ENCODE data around the gene GLYAT.
"Not testable (repeated sequence)": the region's sequence is repeated elsewhere in the genome, so short reads cannot be mapped to it uniquely, and the experiment has no call there.

The GLYAT gene

GRCh38 chr11:58711832-58712231 is 19.9 kb downstream of the GLYAT start:
- no peak for TF ChIP-seq CTCF (IDR thresholded peaks at IDR 0.05; ENCODE audit: control insufficient read depth, insufficient read depth, low read depth, low read length, missing control alignments)
- no peak for DNase-seq (ENCODE audit: low read depth)
- no peak overlapping the region for H3K4me3 ChIP-seq (ENCODE audit: control insufficient read depth, low read depth, low read length)

- no peak for DNase-seq (ENCODE audit: low read depth)
- no peak for TF ChIP-seq CTCF (IDR thresholded peaks at IDR 0.05; ENCODE audit: control insufficient read depth, insufficient read depth, low read depth, low read length, missing control alignments)
- no peak overlapping the region for H3K4me3 ChIP-seq (ENCODE audit: control insufficient read depth, low read depth, low read length)
Measured at GRCh38 chr11:58707767-58708166, 24.0 kb downstream of the GLYAT start.

GRCh38 chr11:58696825-58697224 is 34.9 kb downstream of the GLYAT start:
- H3K4me3 ChIP-seq (ENCODE audit: control insufficient read depth, low read depth, low read length) = not testable (repeated sequence)

GRCh38 chr11:58693026-58693425 is 38.7 kb downstream of the GLYAT start:
- TF ChIP-seq CTCF (IDR thresholded peaks at IDR 0.05; ENCODE audit: control insufficient read depth, insufficient read depth, low read depth, low read length, missing control alignments) = no peak
- DNase-seq (ENCODE audit: low read depth) = no peak
- no peak overlapping the region for H3K4me3 ChIP-seq (ENCODE audit: control insufficient read depth, low read depth, low read length)

More at GRCh38 chr11:58696825-58697224, 34.9 kb downstream of the GLYAT start:
- not testable (repeated sequence) for DNase-seq (ENCODE audit: low read depth)

GRCh38 chr11:58691675-58692074 is 40.1 kb downstream of the GLYAT start:
- TF ChIP-seq CTCF (IDR thresholded peaks at IDR 0.05; ENCODE audit: control insufficient read depth, insufficient read depth, low read depth, low read length, missing control alignments) = no peak
- no peak overlapping the region for H3K4me3 ChIP-seq (ENCODE audit: control insufficient read depth, low read depth, low read length)
- DNase-seq (ENCODE audit: low read depth) = no peak

GRCh38 chr11:58688789-58689503 is 42.8 kb downstream of the GLYAT start:
- DNase-seq (ENCODE audit: low read depth) = no peak
- no peak for TF ChIP-seq CTCF (IDR thresholded peaks at IDR 0.05; ENCODE audit: control insufficient read depth, insufficient read depth, low read depth, low read length, missing control alignments)
- H3K4me3 ChIP-seq (ENCODE audit: control insufficient read depth, low read depth, low read length) = no peak overlapping the region

- TF ChIP-seq CTCF (IDR thresholded peaks at IDR 0.05; ENCODE audit: control insufficient read depth, insufficient read depth, low read depth, low read length, missing control alignments) = no peak
- DNase-seq (ENCODE audit: low read depth) = no peak
- H3K4me3 ChIP-seq (ENCODE audit: control insufficient read depth, low read depth, low read length) = no peak overlapping the region
Measured at GRCh38 chr11:58685973-58686722, 45.6 kb downstream of the GLYAT start.

GRCh38 chr11:58682660-58683059 is 49.1 kb downstream of the GLYAT start:
- H3K4me3 ChIP-seq (ENCODE audit: control insufficient read depth, low read depth, low read length) = not testable (repeated sequence)

GRCh38 chr11:58677536-58677935 is 54.2 kb downstream of the GLYAT start:
- not testable (repeated sequence) for DNase-seq (ENCODE audit: low read depth); H3K4me3 ChIP-seq (ENCODE audit: control insufficient read depth, low read depth, low read length)

More at GRCh38 chr11:58682660-58683059, 49.1 kb downstream of the GLYAT start:
- DNase-seq (ENCODE audit: low read depth) = not testable (repeated sequence)

Measured in AG09309 (cell line).